CD4-positive, alpha-beta T cell (primary cell): Measurements from ENCODE around the gene KRT83. TPM values are rescaled to one million over a fixed set of nuclear protein-coding genes. Genes with fewer than 3 reads are reported as not detected.

Experiments used
- ATAC-seq: fragments of 200-7000 bp; cut with Tn5 transposase; one replicate; pipeline ENCODE4 v1.10.0; 2022; ENCODE audit warnings: mild to moderate bottlenecking; ENCODE audit not compliant: poor library complexity
- CTCF ChIA-PET: fragments of 350-600 bp; sonication (Branson Sonifier 250); formaldehyde crosslinking; loops from one replicate; lab custom pipeline; 2021; ENCODE audit warnings: antibody characterized with exemption, inconsistent platforms; lab: Charles Lee
- POLR2A ChIA-PET: fragments of 350-600 bp; sonication (Branson Sonifier 250); formaldehyde crosslinking; loops from one replicate; lab custom pipeline; 2021; ENCODE audit warnings: antibody characterized with exemption, inconsistent platforms; lab: Charles Lee
- DNase-seq, 14 experiments: peaks; one replicate each; pipeline ENCODE4 v3.0.0-alpha.2; 2013 to 2020; ENCODE audit warnings: mixed read lengths in 2 of 14
- H3K27ac ChIP-seq, 2 donors: one replicate each; pipeline versions ENCODE4 v1.5.1 to v1.7.0; 2013; ENCODE audit warnings: low read length in 2 of 2, low read depth in 1 of 2, mild to moderate bottlenecking in 1 of 2
- H3K27me3 ChIP-seq, 2 experiments: 1 replicate in 1 of 2; 2 replicates in 1 of 2; pipeline versions ENCODE4 v1.6.1 to v1.7.0; 2013; ENCODE audit warnings: low read length in 2 of 2, control low read depth in 1 of 2, mild to moderate bottlenecking in 1 of 2, moderate library complexity in 1 of 2; ENCODE audit not compliant: insufficient read depth in 2 of 2, control insufficient read depth in 1 of 2
- H3K36me3 ChIP-seq: one replicate; pipeline ENCODE4 v1.6.1; 2013; ENCODE audit warnings: low read length, control low read depth; ENCODE audit not compliant: insufficient read depth
- H3K4me1 ChIP-seq: one replicate; pipeline ENCODE4 v1.6.1; 2013; ENCODE audit warnings: low read length, control low read depth; ENCODE audit not compliant: insufficient read depth
- H3K4me3 ChIP-seq: one replicate; pipeline ENCODE4 v1.5.1; 2013; ENCODE audit warnings: mild to moderate bottlenecking, low read length, moderate library complexity
- H3K9me3 ChIP-seq, 2 experiments: 1 replicate in 1 of 2; 2 replicates in 1 of 2; pipeline versions ENCODE4 v1.6.1 to v1.7.0; 2013; ENCODE audit warnings: low read length in 2 of 2, mild to moderate bottlenecking in 2 of 2, control low read depth in 1 of 2, moderate library complexity in 1 of 2; ENCODE audit not compliant: control insufficient read depth in 1 of 2, insufficient read depth in 1 of 2
- H3K27ac Mint-ChIP-seq: one replicate; pipeline ENCODE4 v1.8.0; 2020; ENCODE audit warnings: mixed read lengths
- H3K27me3 Mint-ChIP-seq: one replicate; pipeline ENCODE4 v1.8.0; 2021; ENCODE audit warnings: mixed read lengths
- H3K36me3 Mint-ChIP-seq: one replicate; pipeline ENCODE4 v1.8.0; 2021; ENCODE audit warnings: low read depth, mixed read lengths
- H3K4me1 Mint-ChIP-seq: one replicate; pipeline ENCODE4 v1.8.0; 2021; ENCODE audit warnings: low read depth, mixed read lengths
- H3K4me3 Mint-ChIP-seq: one replicate; pipeline ENCODE4 v1.8.0; 2020; ENCODE audit warnings: mild to moderate bottlenecking, mixed read lengths
- H3K9me3 Mint-ChIP-seq: one replicate; pipeline ENCODE4 v1.8.0; 2020; ENCODE audit warnings: mixed read lengths
- intact Hi-C, 2 experiments: fragments of 100-400 bp; cut with DNase I in 1 of 2; cut with micrococcal nuclease in 1 of 2; formaldehyde crosslinking; loops; one replicate each; pipeline versions ENCODE4 v1.15.1 to v1.9.0; 2023 to 2025; cut with DNase I, micrococcal nuclease
- polyA plus RNA-seq, 2 donors: library from polyadenylated mRNA; unstranded; fragments of 120-200 nt; gene quantifications; one replicate each; pipeline ENCODE4 v1.2.1, GENCODE V29; 2013
- total RNA-seq, 174 experiments: library from RNA in 2 of 174; stranded (reverse) in 2 of 174; gene quantifications; one replicate each; pipeline ENCODE4 v1.2.3 and lab custom pipeline; 2021 to 2026
- TF ChIP-seq, protein P1 (sequence below): fragments of 200-600 bp; IDR thresholded peaks from one replicate; pipeline ENCODE4 v1.8.0; 2022; ENCODE audit warnings: antibody characterized with exemption, mild to moderate bottlenecking

Gene KRT83
- total RNA-seq (not detected), total RNA-seq (lab: John Stamatoyannopoulos, UW) (0 to 0.11 (median 0) reads per million in 172 experiments)
- polyA plus RNA-seq (2013, experiment 1 of 2) = not detected
- polyA plus RNA-seq (2013, experiment 2 of 2) = not detected

DNA sequence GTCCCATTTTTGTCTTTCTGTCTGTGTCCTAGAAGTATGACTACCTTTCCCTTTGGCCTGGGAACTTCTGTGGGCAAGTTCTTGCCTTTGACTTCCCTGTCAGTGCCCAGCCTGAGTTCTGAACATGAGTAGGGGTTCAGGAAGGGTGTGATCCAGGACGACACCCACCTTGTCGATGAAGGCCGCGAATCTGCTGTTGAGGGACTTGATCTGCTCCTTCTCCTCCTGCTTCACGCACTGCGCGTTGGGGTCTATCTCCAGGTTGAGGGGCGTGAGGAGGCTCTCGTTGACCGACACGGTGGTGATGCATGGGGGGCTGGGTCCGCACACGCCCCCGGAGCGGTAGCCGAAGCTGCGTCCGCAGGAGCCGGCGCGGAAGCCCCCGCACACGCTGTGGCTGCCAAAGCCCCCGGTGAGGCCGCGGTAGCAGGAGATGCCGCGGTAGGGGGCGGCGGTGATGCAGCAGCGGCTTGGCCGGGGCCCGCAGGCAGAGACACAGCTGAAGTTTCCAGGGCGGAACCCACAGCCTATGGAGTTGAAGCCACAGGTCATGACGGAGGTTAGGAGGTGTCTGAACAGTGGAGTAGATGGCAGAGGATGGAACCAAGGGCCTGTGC, at the start of gene KRT83:
Gene KRT83 (minus strand): TSS at position 615 of the 617 bp plus-strand sequence. CDS start 63 bp downstream, at position 552.
- CTCF ChIA-PET = no interaction called here
- Histone ChIP-seq H3K27ac (no peak within 1 kb of the TSS), H3K27me3 (peaks cover 5 to 12% of the 10 kb centered on the region in 2 experiments), H3K36me3 (no peaks in the 10 kb centered on the region), H3K4me1 (peaks cover 2% of the 10 kb centered on the region), H3K9me3 (no peaks in the 10 kb centered on the region), H3K4me3 (no peak within 1 kb of the TSS)
- Mint-ChIP-seq H3K9me3 (no peaks in the 10 kb centered on the region), H3K36me3 (no peaks in the 10 kb centered on the region), H3K27me3 (peaks cover 57% of the 10 kb centered on the region), H3K4me3 (no peak within 1 kb of the TSS), H3K4me1 (no peaks in the 10 kb centered on the region), H3K27ac (no peak within 1 kb of the TSS)
- POLR2A ChIA-PET = no interaction called here
- ATAC-seq (no peak), DNase-seq (no peak)
- TF ChIP-seq, protein P1, sequence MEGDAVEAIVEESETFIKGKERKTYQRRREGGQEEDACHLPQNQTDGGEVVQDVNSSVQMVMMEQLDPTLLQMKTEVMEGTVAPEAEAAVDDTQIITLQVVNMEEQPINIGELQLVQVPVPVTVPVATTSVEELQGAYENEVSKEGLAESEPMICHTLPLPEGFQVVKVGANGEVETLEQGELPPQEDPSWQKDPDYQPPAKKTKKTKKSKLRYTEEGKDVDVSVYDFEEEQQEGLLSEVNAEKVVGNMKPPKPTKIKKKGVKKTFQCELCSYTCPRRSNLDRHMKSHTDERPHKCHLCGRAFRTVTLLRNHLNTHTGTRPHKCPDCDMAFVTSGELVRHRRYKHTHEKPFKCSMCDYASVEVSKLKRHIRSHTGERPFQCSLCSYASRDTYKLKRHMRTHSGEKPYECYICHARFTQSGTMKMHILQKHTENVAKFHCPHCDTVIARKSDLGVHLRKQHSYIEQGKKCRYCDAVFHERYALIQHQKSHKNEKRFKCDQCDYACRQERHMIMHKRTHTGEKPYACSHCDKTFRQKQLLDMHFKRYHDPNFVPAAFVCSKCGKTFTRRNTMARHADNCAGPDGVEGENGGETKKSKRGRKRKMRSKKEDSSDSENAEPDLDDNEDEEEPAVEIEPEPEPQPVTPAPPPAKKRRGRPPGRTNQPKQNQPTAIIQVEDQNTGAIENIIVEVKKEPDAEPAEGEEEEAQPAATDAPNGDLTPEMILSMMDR = no peak
- intact Hi-C loops = no loop called here

DNA sequence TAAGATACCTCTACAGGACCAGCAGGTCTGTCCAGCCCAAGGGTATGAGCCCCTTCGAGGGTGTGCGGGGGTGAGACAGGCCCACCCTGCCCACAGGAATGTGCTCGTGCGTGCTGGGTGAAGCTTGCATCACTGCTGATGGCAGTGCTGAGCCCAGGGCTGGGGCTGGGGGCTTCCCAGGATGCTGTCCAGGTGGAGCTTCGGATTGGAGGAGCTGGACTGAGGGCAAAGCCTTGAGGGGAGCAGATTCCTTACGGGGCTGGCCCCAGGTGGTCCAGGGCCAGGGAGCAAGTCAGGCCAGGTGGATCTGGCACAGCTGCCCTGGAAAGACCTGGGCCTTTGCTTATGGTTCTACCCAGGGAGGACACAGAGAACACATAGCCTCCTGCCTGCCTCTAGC, 48.6 kb upstream of the KRT83 start:
- Histone ChIP-seq H3K9me3 (no peaks in the 10 kb centered on the region), H3K27me3 (peaks cover 0 to 4% of the 10 kb centered on the region in 2 experiments), H3K4me3 (no peak overlapping the region), H3K36me3 (no peaks in the 10 kb centered on the region), H3K27ac (no peak overlapping the region), H3K4me1 (no peaks in the 10 kb centered on the region)
- Mint-ChIP-seq H3K27ac (no peak overlapping the region), H3K27me3 (peaks cover 22% of the 10 kb centered on the region), H3K4me1 (no peaks in the 10 kb centered on the region), H3K9me3 (no peaks in the 10 kb centered on the region), H3K36me3 (no peaks in the 10 kb centered on the region), H3K4me3 (no peak overlapping the region)
- DNase-seq (no peak), ATAC-seq (no peak)
- ChIA-PET POLR2A (no interaction called here), CTCF (no interaction called here)
- intact Hi-C loops = no loop called here
- TF ChIP-seq, protein P1 = no peak

DNA sequence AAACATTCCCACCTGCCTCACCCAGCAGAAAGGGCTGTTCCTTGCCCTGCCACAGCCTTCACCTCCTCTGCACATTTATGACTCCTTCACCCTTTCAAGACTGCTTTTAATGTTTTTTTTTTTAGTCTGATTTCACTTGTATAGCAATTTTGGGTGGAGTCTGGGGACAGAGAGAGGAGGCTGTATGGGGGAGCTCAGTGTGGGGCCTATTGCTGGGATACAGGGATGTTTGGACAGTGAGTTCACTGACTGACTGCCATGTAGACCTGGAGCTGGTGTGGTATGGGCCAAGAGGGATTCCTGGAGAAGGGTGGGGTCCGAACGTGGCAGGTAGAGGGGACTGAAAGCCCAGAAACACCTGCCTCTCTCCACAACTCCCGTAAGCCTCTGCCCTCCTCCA, 48.0 kb upstream of the KRT83 start:
- no peaks in the 10 kb centered on the region for H3K9me3 Mint-ChIP-seq
- ChIA-PET POLR2A (interaction anchor here (0.6 kb wide), 1 partner anchor 1489 kb away, joined by 3 read pairs; no protein-coding TSS in a partner anchor), CTCF (no interaction called here)
- no peaks in the 10 kb centered on the region for H3K36me3 ChIP-seq
- H3K4me3 Mint-ChIP-seq = no peak overlapping the region
- H3K4me1 ChIP-seq = no peaks in the 10 kb centered on the region
- intact Hi-C loops = no loop called here
- H3K9me3 ChIP-seq = no peaks in the 10 kb centered on the region
- no peaks in the 10 kb centered on the region for H3K36me3 Mint-ChIP-seq
- peaks cover 22% of the 10 kb centered on the region for H3K27me3 Mint-ChIP-seq
- peaks cover 0 to 4% of the 10 kb centered on the region in 2 experiments for H3K27me3 ChIP-seq
- ATAC-seq (no peak), DNase-seq (no peak)
- H3K27ac ChIP-seq = no peak overlapping the region
- H3K4me1 Mint-ChIP-seq = no peaks in the 10 kb centered on the region
- no peak overlapping the region for H3K4me3 ChIP-seq
- TF ChIP-seq, protein P1 = no peak
- no peak overlapping the region for H3K27ac Mint-ChIP-seq
